Right kidney (tissue), 9 donors: ENCODE data around the gene SPATA3.
A peak's percentile ranks its signal among the peaks of the same experiment; 100 is the strongest.
"Not testable (repeated sequence)": the region's sequence is repeated elsewhere in the genome, so short reads cannot be mapped to it uniquely, and the experiment has no call there.

Source experiments
- DNase-seq: peaks from one replicate; pipeline ENCODE4 v3.0.0-alpha.2; 2016
- long read RNA-seq, 8 donors: transcript quantifications; one replicate each; lab custom pipeline, GENCODE V29; 2026

Gene SPATA3
- long read RNA-seq, donor 1, result 0 reads
- long read RNA-seq, donor 2, result 0 reads
- long read RNA-seq, donor 3, result 0 reads
- long read RNA-seq, donor 4, result 0 reads
- long read RNA-seq, donor 5, result 0 reads
- long read RNA-seq, donor 6, result 0 reads
- long read RNA-seq, donor 7, result 0 reads
- long read RNA-seq, donor 8, result 0 reads

DNA sequence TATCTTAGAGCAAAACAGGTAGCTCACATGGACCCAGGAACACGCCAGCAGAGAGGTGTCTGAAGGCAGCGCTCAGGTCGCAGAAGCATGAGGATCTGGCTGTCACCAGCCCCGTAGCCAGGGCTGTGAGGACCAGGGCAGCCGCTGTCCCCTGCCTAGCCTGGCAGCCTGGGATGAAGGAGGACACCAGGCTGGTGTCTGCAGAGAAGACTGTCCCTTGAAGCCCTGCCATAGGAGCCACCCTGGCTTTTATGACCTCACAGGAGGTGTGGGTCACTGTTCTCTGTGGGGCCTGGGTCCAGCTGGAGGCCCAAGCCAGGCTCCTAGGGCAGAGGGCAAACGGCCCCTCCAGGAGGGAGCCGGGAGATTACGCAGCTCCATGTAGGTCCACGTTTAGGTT, at the start of gene SPATA3:
Gene SPATA3, plus strand, starts transcription at position 301 of the 400 bp plus-strand sequence. CDS start 113 bp downstream, outside the sequence.
- DNase-seq, result no peak

- no peak for DNase-seq
These were observed 49.3 kb upstream of the SPATA3 start for GRCh38 chr2:230946429-230947234.

- no peak for DNase-seq
These were observed 48.7 kb upstream of the SPATA3 start for GRCh38 chr2:230947235-230947576.

DNA sequence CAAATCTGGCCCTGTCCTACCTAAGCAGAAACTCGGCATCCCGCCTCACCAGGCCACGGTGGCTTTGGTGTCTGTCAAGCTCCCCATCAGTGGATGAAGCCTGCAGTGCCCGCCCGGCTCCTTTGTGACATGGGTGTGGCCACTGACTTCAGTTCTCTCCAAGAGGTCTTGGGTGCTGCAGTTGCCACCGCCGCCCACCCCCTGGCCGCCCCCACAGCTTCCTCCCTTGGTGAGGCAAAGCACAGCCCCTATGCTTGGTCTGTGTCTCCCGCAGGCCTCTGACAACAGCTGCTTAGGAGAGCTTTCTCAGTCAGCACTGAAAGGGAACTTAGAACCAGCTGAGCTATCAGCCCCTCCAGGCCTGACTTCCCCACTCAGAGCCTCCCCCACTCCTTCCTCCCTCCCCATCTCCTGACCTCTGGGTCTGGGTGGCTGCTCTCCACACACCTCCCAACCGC, 48.0 kb upstream of the SPATA3 start:
- no peak for DNase-seq

DNA sequence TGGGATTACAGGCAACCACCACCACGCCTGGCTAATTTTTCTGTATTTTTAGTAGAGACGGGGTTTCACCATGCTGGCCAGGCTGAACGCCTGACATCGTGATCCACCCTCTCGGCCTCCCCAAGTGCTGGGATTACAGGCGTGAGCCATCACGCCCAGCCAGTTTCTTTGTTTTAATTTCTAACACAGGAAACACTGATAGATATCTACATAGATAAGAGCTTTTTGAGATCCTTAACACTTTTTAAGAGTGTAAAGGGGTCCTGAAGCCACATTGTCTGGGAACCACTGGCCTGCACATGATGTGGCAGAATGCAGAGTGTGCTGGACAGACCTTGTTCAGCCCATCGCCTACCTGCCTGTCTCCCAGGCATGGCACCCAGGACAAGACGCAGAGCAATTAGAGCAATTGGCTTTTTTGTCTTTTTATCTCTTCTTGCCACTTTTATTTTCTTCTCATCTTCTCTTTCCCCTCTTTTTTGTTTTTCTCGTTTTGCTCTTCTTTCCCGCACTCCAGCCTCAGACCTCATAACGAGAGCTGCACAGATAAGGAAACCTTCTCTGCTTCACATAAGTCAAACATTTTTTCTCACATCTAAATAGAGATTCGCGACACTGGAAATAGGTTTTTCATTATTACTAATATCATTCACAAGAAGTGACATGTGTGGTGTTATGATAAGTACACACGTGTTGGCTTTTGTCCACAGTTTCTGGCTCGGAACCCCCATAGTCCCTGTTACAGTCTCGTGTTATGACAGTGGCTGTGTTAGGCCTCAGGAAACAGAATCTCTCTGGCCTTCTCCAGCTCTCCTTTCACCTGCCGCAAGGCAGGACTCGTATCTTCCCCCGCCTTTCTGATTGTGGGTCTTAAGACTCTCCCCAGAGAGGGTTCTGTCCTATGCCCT, 45.7 kb upstream of the SPATA3 start:
- no peak for DNase-seq

DNA sequence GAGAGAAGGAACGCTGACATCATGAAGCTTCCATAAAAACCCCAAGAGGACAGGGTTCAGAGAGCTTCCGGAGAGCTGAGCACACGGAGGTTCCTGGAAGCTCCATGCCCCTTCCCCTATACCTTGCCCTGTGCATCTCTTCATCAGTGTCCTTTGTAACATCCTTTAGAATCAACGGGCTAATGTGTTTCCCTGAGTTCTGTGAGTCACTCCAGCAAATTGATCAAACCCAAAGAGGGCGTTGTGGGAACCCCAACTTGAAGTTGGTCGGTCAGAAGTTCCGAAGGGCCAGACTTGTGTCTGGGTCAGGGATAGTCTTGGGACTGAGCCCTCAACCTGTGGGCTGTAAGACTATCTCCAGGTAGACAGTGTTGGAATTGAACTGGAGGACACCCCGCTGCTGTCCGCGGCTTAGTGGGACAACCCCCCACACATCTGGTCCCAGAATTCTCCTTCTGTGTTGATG, 45.0 kb upstream of the SPATA3 start:
- no peak for DNase-seq

DNA sequence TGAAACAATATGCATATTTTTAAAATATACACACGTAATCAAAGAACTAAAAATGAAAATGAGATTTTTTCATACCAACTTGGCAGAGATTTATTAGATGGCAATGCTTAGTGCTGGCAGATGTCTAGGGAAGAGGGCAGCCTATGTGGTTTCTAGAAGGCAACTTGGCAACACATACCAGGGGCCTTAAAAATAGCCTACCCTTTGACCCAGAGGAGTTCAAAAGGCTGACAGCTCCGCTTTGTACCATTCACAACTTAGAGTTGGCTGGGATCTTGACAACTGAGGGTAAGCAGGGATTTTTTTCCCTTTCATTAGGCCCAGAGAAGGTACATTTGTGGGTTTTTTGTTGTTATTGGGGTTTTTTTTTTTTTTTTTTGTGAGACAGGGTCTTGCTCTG, 44.5 kb upstream of the SPATA3 start:
- no peak for DNase-seq

GRCh38 chr2:230952226-230952956, 43.5 kb upstream of the SPATA3 start:
- DNase-seq, result no peak

DNA sequence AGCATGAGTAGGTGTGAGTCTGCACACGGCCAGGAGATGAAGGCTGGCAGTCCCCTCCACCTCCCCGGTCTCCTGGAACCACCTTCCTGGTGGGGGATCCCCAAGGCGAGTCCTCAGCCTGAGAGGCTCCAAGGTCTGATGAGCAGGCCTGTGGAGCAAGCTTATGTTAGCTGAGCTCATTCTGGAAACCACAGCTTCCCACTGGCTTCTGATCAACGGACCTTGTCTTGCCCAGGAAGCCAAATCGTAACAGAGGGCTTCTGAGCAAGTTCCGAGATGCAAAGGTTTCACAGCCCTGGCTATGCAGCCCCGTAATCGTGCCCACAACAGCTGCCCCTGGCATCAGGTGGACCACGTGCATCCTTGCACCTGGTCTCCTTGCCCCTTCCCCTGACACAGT, 42.1 kb upstream of the SPATA3 start:
- no peak for DNase-seq

DNA sequence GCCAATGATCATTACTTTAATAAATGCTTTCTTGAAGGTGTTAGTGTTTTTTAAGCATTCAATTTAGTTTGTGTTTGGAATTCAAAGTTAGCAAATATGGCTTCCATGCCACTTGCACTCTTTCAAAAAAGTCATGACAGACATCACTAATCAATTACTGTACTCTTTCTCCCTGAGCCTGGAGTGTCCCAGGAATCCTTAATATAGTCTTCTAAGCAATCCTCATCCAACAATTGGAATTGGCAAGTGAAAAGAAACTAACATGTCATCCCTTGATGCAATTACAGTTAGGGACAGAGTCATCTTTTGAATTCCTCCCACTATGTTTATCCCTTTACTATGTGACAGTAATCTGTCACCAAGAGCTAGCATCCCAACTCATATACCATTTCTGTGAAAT, 41.2 kb upstream of the SPATA3 start:
- no peak for DNase-seq

DNA sequence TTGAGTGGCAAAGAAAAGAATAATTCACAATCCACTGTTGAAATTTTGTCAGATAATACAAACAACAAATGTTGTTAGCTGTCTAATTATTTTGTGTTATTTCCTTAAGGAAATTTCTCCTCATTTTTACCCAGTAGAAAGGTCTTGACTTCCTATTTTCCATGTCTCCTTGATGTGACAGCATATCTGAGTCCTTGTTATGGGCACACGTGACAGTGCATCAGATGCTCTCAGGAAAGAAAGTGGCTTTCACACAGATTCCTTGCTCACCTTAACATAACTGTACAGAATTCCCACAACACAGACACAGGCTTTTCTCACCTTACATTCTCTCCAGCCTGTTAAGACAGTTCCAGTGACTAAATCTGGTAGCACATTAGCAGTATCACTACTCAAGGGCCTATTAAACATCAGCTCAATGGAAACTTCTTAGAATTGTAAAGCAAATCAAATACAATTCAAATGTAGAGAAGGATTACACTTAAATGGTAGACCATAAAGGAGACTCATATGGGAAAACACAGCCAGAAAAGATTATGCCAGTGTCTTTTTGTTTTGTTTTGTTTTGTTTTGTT, 40.7 kb upstream of the SPATA3 start:
- DNase-seq, result no peak

- peak; percentile 49 for DNase-seq
These were observed 38.8 kb upstream of the SPATA3 start for GRCh38 chr2:230956827-230957755.

DNA sequence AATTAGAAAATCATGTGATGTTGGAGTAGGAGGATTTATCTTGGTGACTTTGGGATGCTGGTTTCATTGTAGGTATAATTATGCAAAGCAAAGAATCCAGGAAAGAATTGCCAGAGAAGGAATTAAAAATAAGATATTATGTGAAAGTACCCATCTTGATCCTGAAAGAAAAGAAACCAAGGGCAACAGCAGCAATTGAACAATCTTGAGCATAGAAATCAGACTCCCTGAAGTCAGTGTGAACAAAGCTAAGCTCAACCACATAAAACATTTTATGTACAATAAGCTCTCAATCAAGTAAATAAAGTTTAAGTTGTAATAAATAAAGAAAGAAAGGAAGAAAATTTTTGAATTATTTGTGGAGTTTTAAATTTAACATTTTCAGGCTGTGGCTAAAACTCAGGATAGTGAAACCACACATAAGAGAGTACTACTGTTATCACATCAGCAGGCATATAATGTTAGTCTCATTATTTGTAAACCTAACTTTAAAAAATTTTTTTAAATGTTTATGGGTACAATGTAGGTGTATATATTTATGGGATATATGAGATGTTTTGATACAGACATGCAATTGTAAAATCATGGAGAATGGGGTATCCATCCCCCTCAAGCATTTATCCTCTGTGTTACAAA, 38.0 kb upstream of the SPATA3 start:
- no peak for DNase-seq

DNA sequence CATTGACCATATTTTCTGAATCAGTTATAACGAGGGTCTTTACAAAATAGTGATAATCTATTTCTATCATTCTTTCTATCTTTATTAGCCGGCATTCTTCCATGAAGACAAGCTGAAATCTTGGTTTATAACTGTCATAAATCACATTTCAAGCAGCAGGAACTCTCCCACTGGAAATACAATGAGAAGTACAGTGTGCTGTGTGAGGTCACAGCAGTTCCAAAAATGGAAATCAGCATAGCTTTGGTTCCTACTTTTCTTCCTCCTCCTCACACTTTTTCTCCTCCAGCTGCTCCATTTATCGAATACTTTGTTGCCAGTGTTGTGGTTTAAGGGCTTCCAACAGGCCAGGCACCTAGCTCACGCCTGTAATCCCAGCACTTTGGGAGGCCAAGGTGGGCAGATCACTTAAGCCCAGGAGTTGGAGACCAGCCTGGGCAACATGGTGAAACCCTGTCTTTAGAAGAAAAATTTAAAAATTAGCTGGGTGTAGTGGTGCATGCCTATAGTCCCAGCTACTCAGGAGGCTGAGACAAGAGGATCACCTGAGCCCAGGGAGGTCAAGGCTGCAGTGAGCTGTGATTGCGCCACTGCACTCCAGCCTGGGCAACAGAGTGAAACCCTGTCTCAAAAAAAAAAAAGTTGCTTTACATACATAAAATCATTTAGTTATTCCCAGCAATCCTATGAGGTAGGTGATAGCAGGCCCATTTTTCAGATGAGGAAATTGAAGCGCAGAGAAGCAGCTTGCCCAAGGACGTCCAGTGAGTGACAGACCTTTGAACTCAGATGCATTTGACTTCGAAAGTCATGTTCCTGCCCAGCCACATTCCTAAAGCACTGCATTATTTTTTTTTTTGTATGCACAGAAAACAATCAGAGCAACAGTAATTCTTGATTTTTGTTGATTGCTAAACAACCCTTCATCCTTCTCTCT, 36.8 kb upstream of the SPATA3 start:
- DNase-seq, result no peak

DNA sequence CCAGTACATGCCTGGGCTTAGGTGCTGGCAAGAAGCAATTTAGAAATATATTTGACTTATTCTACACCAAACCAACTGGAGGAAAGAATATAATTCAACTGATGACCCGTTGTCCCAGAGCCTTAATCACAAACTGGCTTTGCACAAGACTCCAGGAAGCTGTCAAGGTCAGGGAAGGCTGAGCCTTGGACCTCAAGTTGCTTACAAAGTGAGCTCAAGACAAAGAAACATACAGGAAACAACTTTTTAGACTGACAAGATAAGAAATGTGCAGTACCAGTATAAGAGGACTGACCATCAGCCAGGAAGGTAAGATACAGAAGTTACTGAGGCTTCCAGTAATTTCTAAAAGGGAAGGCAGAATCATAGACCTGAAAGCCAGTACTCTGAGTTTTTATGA, 35.9 kb upstream of the SPATA3 start:
- DNase-seq, result no peak

DNA sequence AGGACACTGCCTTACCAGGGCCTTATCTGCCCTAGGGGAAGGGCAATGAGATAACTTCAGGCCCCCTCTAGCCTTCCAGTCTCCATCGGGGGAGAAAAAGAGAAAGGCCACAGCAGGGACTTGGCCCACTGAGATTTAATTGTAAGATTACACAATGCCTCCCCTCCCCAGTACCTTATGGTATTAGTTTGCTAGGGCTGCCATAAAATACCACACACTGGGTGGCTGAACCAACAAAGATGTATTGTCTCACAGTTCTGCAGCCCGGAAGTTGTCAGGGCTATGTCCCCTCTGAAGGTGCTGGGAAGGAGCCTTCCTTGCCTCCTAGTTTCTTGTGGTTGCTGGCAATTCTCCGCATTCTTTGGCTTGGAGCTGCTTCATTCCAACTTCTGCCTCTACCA, 34.8 kb upstream of the SPATA3 start:
- no peak for DNase-seq

- no peak for DNase-seq
These were observed 31.7 kb upstream of the SPATA3 start for GRCh38 chr2:230964136-230964730.

DNA sequence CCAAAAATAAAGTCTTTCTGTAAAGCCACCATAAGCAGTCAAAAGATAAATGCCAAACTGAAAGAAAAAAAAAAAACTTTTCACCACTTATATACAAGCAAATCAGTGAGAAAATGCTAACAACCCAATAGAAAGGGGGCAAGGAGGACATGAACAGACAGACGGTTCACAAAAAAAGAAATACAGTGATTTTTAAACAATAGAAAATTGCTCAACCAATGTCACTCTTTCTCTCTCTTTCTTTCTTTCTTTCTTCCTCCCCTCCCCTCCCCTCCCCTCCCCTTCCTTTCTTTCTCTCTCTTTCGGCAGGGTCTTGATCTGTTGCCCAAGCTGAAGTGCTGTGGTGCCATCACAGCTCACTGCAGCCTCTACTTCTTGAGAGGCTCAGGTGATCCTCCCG, 28.8 kb upstream of the SPATA3 start:
- no peak for DNase-seq

DNA sequence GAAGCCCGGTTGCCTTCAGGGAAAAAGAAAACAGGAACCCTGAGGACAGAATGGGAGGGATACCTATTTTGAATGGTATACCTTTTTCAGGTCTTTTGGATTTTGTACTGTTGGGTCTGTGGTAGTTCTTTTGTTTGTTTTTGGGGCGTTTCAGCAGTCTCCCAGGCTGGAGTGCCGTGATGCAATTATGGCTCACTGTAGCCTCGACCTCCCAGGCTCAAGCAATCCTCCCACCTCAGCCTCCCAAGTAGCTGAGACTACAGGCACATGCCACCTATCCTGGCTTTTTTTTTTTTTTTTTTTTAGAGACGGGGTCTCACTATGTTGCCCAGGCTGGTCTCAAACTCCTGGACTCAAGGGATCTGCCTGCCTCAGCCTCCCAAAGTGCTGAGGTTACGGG, 27.6 kb upstream of the SPATA3 start:
- not testable (repeated sequence) for DNase-seq
